ENCODE data around the gene TSBP1.

Gene TSBP1

GRCh38 chr6:32371803-32372202, at the start of gene TSBP1:
Gene TSBP1, minus strand, starts transcription at chr6:32371903. Its CDS starts 197 bp downstream, at chr6:32371706.
- H3K4me3 ChIP-seq (ENCODE audit: low read depth, low read length) = no peak within 1 kb of the TSS
- DNase-seq (ENCODE audit: low read depth) = no peak

DNA sequence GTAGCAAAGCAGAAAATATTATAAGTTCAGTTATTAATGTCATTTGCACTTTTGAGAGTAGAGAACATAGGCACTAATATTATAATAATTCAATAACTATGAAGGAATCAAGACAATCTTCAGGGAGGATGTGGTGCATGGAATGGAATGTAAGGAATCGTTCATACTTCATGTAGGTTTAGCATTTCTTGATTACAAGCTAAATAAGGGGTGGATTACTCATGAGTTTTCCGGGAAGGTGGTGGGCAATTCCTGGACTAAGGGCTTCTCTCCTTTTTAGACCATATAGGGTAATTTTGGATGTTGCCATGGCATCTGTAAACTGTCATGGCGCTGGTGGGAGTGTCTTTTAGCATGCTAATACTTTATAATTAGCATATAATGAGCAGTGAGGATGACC, 44.3 kb upstream of the TSBP1 start:
- DNase-seq (ENCODE audit: low read depth) = no peak
- H3K4me3 ChIP-seq (ENCODE audit: low read depth, low read length) = no peak overlapping the region

DNA sequence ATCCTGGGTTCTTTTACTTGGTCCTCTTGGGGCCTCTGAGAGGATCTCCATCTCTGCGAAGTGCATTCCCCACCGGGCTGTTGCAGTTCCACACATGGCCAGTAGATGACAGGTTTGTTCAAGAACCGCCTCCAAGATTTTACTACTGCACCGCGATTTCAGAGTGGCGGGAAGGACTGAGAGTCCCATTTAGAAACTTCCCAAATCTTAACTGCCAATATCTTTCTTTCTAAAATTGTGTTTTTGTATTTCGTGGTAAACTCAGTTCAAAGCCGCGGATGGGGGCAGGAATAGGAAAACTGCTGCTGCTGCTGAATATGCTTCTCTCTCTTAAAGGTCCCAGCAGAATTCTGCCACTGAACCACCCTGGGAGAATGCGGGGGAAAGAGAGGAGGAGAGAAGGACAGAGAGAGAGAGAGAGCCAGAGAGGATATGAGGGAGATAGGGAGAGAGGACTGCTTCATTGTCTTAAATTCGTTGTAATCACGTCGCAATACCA, 43.9 kb upstream of the TSBP1 start:
- no peak overlapping the region for H3K4me3 ChIP-seq (ENCODE audit: low read depth, low read length)
- DNase-seq (ENCODE audit: low read depth) = peak; percentile 13

DNA sequence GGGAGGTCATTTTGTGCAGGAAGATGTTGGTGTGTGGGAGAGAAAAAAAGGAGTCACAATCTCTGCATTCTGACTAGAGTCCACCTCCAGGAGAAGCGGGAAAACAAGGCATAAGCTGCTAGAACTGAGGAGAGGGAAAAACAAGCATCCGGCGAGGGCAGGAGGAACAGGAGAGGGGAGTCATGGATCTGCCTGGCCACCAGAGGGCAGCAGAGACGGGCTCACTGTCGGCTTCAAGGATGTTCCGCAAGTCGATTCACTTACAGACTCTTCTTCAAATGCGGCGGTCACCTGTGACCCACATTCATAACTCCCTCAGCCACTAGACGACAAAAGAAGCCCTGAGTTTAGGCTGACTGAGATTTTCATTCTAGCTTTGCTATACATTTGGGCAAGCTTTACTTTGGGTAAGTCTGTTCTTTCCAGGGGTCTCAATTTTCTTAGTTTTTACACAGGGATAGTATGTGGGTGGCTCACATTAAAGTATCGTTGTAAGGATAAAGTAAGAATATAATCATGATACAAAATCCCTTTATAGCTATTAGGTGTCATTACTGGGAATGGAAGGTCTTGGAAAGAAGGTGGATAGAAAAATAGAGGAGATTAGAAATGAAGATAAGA, 41.8 kb upstream of the TSBP1 start:
- no peak overlapping the region for H3K4me3 ChIP-seq (ENCODE audit: low read depth, low read length)
- peak; percentile 12 for DNase-seq (ENCODE audit: low read depth)

DNA sequence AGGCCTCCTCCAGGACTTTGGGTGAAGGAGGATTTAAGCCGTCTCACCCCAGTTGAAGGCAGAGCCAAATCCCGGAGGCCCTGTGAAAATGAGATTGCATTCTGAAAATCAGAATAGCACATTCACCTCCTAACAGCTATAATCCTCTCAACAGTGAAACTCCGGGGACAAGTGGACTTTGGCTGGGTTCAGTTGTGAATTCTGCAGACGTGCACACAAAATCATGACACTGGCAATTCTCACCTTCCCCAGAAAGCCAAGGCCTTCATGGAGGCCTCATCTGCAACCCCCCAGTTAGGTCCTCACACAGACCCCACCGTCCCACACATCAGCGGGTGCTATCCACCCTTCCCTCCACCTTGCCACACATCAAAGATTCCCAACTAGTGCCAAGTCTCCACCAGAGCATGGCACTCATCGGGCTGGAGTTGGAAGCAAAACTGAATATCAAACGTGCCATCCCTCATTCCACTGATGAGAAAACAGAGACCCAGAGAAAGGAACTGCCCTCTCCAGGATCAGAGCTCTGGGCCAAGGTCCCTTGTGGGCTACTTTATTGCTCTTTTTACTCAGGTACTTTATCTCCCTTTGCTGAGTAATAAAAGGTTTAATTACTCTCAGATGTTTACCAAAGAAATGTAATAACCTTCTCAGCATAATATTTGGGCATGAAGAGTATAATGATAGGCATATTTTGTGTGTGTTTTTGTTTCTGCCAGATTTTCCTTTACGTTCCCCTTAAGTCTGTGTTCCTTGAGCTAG, 40.0 kb upstream of the TSBP1 start:
- no peak for DNase-seq (ENCODE audit: low read depth)
- no peak overlapping the region for H3K4me3 ChIP-seq (ENCODE audit: low read depth, low read length)

GRCh38 chr6:32410906-32411305, 39.2 kb upstream of the TSBP1 start:
- no peak overlapping the region for H3K4me3 ChIP-seq (ENCODE audit: low read depth, low read length)
- no peak for DNase-seq (ENCODE audit: low read depth)

GRCh38 chr6:32406857-32407256, 35.2 kb upstream of the TSBP1 start, which contains the start of gene BTNL2:
Gene BTNL2, minus strand, starts transcription at chr6:32407181. Its CDS starts 58 bp downstream, at chr6:32407123.
- no peak for DNase-seq (ENCODE audit: low read depth)

DNA sequence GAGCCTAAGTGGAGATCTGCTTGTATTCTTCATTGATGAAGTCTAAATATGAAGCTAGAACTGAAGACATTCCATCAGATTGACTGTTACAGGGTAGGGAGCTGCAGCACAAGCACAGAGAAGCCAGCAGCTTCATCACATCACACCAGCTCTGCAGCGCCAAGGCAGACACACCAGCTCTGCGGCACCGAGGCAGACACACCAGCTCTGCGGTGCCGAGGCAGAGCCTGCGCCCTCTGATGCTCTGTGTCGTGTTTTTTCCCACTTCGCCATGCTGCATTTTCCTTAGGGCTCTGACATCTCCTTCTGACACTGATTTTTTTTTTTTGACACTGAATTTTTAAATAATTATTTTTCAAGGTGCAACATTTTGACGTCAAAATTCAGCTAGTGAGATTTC, 34.5 kb upstream of the TSBP1 start:
- no peak overlapping the region for H3K4me3 ChIP-seq (ENCODE audit: low read depth, low read length)
- no peak for DNase-seq (ENCODE audit: low read depth)

More at GRCh38 chr6:32406857-32407256, 35.2 kb upstream of the TSBP1 start, which contains the start of gene BTNL2:
- no peak within 1 kb of the TSS for H3K4me3 ChIP-seq (ENCODE audit: low read depth, low read length)

GRCh38 chr6:32405656-32406055, 34.0 kb upstream of the TSBP1 start:
- H3K4me3 ChIP-seq (ENCODE audit: low read depth, low read length) = no peak overlapping the region
- DNase-seq (ENCODE audit: low read depth) = no peak

DNA sequence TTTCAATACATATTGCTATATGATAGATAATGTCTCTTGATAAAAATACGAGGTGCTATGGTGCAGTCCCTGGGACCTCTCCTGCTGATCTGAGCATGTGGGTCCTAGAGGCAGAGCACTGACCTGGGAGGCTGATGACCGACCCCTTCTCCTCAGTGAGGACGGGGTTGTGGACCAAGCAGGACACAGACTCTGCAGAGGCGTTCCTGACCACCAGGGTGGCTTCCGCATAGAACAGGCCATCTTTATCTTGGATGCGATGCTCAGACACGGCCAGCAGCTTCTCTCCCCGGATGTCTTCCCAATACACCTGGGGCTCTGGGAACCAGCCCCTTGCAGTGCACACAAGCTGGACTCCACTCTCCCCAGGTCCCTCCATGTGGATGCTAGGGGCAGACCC, 31.1 kb upstream of the TSBP1 start:
- no peak for DNase-seq (ENCODE audit: low read depth)
- no peak overlapping the region for H3K4me3 ChIP-seq (ENCODE audit: low read depth, low read length)

- no peak overlapping the region for H3K4me3 ChIP-seq (ENCODE audit: low read depth, low read length)
- DNase-seq (ENCODE audit: low read depth) = no peak
These were observed 29.7 kb upstream of the TSBP1 start for GRCh38 chr6:32401284-32401963.

GRCh38 chr6:32397252-32397920, 25.7 kb upstream of the TSBP1 start:
- no peak for DNase-seq (ENCODE audit: low read depth)
- H3K4me3 ChIP-seq (ENCODE audit: low read depth, low read length) = no peak overlapping the region

DNA sequence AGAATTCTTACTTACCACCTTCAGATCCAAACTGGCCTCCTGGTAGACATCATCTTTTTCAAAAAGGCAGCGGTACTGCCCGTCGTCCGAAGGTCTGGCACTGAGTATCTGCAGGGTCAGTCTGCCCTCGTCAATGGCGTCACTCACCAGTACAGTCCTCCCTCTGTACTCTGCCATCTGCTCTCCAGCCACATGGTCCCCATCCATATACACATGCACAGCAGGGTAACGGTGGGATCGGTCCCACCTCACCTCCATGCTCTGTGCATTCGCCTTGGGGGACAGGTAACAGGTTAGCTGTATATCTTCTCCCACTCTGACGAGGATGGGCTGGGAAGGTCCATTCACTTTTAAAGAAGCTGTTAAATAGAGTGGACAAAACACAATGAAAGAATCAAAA, 24.3 kb upstream of the TSBP1 start:
- DNase-seq (ENCODE audit: low read depth) = no peak
- H3K4me3 ChIP-seq (ENCODE audit: low read depth, low read length) = no peak overlapping the region

GRCh38 chr6:32393665-32394420, 22.1 kb upstream of the TSBP1 start:
- no peak overlapping the region for H3K4me3 ChIP-seq (ENCODE audit: low read depth, low read length)
- peak; percentile 22 for DNase-seq (ENCODE audit: low read depth)

GRCh38 chr6:32391505-32391904, 19.8 kb upstream of the TSBP1 start:
- H3K4me3 ChIP-seq (ENCODE audit: low read depth, low read length) = no peak overlapping the region
- DNase-seq (ENCODE audit: low read depth) = no peak

- H3K4me3 ChIP-seq (ENCODE audit: low read depth, low read length) = no peak overlapping the region
- no peak for DNase-seq (ENCODE audit: low read depth)
These were observed 16.1 kb upstream of the TSBP1 start for GRCh38 chr6:32387589-32388340.

GRCh38 chr6:32386040-32386439, 14.3 kb upstream of the TSBP1 start:
- no peak overlapping the region for H3K4me3 ChIP-seq (ENCODE audit: low read depth, low read length)
- DNase-seq (ENCODE audit: low read depth) = no peak

DNA sequence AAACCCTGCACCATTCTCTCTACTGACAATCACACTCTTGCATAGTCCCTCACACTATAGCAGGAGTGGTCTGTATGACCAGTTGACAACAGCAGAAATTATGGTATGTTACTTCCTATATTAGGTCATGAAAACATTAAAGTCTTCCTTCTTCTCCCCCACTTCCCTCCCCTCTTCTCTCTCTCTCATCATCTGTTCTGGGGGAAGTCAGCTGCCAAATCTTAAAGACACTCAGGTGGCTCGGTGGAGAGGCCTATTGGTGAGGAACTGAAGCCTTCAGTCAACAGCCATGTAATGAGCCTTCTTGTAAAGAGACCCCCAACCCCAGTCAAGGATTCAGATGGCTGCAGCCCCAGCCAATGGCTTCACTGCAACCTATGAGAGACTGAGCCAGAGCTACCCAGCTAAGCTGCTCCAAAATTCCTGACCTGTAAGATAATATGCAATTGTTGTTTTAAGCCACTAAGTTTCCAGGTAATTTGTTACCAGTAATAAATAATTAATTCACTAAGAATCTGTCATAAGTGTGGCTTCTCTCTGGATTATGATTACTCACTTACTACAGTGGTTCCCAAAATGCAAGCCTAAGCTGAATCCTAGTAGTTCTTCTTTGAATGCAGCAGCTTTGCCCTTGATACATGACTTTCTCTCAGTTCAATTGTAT, 11.2 kb upstream of the TSBP1 start:
- DNase-seq (ENCODE audit: low read depth) = no peak
- no peak overlapping the region for H3K4me3 ChIP-seq (ENCODE audit: low read depth, low read length)

All from skeletal muscle cell (primary cell).